ENCODE measurements around the gene TCF4. TPM values are rescaled to one million over a fixed set of nuclear protein-coding genes. Genes with fewer than 3 reads are reported as not detected.

TCF4 gene
- total RNA-seq, 1 experiment from 2014 or later = 2.3 TPM

DNA sequence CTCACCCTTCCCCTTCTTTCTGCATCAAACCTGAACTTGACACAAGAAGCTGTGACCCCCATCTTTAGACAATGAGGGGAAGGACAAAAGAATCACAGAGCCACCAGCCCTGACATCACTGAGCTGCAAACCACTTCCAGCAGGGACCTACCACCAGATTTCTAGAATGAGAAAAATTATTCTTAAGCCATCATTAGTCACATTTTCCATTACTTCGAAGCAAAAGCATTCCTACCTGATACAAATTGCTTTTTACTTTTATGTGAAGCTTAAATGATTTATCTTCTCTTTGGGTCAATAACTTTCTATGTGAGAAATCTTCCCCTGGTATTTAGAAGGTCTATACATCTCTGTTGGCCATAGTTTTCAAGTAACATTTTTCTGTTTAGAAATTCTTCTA, 134.8 kb downstream of the TCF4 start:
- DNase-seq (ENCODE audit: low read depth, low spot score) (no peak), ATAC-seq (no peak)
- Histone ChIP-seq H3K27me3 (ENCODE audit: control insufficient read depth, insufficient read depth, low read length) (no peaks in the 10 kb centered on the region), H3K27ac (ENCODE audit: low read length) (no peak overlapping the region), H3K9me3 (ENCODE audit: control insufficient read depth, insufficient read depth, low read depth, low read length) (no peaks in the 10 kb centered on the region), H3K4me1 (ENCODE audit: control insufficient read depth, insufficient read depth, low read length) (no peaks in the 10 kb centered on the region), H3K4me3 (ENCODE audit: low read depth in 2 of 2, low read length in 2 of 2) (no peak overlapping the region), H3K36me3 (ENCODE audit: control insufficient read depth, insufficient read depth, low read length) (no peaks in the 10 kb centered on the region)
- no TSS peak for BruUV-seq (replicated peaks)
- ChIA-PET POLR2A (no interaction called here), CTCF (no interaction called here)
- in situ Hi-C loops (cut with HindIII; ENCODE audit: low pct_unique_long_range_greater_than_20kb, low sequenced_read_pairs) = no loop called here
- intact Hi-C loops (cut with micrococcal nuclease; ENCODE audit: unreplicated experiment) = no loop called here
- TF ChIP-seq, protein P1, sequence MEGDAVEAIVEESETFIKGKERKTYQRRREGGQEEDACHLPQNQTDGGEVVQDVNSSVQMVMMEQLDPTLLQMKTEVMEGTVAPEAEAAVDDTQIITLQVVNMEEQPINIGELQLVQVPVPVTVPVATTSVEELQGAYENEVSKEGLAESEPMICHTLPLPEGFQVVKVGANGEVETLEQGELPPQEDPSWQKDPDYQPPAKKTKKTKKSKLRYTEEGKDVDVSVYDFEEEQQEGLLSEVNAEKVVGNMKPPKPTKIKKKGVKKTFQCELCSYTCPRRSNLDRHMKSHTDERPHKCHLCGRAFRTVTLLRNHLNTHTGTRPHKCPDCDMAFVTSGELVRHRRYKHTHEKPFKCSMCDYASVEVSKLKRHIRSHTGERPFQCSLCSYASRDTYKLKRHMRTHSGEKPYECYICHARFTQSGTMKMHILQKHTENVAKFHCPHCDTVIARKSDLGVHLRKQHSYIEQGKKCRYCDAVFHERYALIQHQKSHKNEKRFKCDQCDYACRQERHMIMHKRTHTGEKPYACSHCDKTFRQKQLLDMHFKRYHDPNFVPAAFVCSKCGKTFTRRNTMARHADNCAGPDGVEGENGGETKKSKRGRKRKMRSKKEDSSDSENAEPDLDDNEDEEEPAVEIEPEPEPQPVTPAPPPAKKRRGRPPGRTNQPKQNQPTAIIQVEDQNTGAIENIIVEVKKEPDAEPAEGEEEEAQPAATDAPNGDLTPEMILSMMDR (IDR thresholded peaks at IDR 0.05) = no peak
- no peak for TF ChIP-seq TCF7L2 (IDR thresholded peaks at IDR 0.05; ENCODE audit: low read depth, low read length)
- no peak for TF ChIP-seq POLR2AphosphoS5 (IDR thresholded peaks at IDR 0.05; ENCODE audit: low read depth, low read length)
- TF ChIP-seq SIN3A (IDR thresholded peaks at IDR 0.05; ENCODE audit: borderline replicate concordance, insufficient read depth, low read depth, low read length) = no peak
- TF ChIP-seq, protein P2, sequence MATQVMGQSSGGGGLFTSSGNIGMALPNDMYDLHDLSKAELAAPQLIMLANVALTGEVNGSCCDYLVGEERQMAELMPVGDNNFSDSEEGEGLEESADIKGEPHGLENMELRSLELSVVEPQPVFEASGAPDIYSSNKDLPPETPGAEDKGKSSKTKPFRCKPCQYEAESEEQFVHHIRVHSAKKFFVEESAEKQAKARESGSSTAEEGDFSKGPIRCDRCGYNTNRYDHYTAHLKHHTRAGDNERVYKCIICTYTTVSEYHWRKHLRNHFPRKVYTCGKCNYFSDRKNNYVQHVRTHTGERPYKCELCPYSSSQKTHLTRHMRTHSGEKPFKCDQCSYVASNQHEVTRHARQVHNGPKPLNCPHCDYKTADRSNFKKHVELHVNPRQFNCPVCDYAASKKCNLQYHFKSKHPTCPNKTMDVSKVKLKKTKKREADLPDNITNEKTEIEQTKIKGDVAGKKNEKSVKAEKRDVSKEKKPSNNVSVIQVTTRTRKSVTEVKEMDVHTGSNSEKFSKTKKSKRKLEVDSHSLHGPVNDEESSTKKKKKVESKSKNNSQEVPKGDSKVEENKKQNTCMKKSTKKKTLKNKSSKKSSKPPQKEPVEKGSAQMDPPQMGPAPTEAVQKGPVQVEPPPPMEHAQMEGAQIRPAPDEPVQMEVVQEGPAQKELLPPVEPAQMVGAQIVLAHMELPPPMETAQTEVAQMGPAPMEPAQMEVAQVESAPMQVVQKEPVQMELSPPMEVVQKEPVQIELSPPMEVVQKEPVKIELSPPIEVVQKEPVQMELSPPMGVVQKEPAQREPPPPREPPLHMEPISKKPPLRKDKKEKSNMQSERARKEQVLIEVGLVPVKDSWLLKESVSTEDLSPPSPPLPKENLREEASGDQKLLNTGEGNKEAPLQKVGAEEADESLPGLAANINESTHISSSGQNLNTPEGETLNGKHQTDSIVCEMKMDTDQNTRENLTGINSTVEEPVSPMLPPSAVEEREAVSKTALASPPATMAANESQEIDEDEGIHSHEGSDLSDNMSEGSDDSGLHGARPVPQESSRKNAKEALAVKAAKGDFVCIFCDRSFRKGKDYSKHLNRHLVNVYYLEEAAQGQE (IDR thresholded peaks at IDR 0.05; ENCODE audit: insufficient read depth in 1 of 2, low read depth in 2 of 2, low read length in 1 of 2) = no peak

DNA sequence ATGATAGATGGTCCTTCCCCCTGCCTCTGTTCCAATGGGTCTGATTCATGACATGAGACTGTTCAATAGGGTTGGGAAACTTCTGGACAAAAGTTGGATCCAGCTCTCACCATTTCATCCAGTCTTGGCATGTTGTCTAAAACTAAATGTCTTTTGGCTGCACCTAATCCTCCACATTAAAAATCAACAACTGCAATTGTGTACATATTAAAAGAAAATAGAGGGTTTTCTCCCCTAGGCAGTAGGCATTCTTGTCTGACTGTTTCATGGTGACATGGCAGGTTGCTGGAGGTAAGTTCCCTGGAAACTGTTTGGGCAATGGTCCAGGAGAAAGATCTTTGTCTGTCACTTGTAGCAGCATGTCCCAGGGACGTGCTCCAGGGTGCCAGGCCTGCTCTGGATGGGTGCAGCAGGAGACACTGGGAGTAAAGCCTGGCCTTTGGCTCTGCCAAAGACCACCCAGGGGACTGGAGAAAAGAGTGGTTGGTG, 135.8 kb downstream of the TCF4 start:
- TF ChIP-seq, protein P1 (IDR thresholded peaks at IDR 0.05) = no peak
- TF ChIP-seq SIN3A (IDR thresholded peaks at IDR 0.05; ENCODE audit: borderline replicate concordance, insufficient read depth, low read depth, low read length) (no peak), TCF7L2 (IDR thresholded peaks at IDR 0.05; ENCODE audit: low read depth, low read length) (no peak), POLR2AphosphoS5 (IDR thresholded peaks at IDR 0.05; ENCODE audit: low read depth, low read length) (no peak)
- no peak overlapping the region for H3K4me3 ChIP-seq (ENCODE audit: low read depth in 2 of 2, low read length in 2 of 2)
- POLR2A ChIA-PET = no interaction called here
- no peaks in the 10 kb centered on the region for H3K9me3 ChIP-seq (ENCODE audit: control insufficient read depth, insufficient read depth, low read depth, low read length)
- no peak overlapping the region for H3K27ac ChIP-seq (ENCODE audit: low read length)
- BruUV-seq (replicated peaks) = no TSS peak
- no peak for ATAC-seq
- H3K4me1 ChIP-seq (ENCODE audit: control insufficient read depth, insufficient read depth, low read length) = no peaks in the 10 kb centered on the region
- no peaks in the 10 kb centered on the region for H3K36me3 ChIP-seq (ENCODE audit: control insufficient read depth, insufficient read depth, low read length)
- in situ Hi-C loops (cut with HindIII; ENCODE audit: low pct_unique_long_range_greater_than_20kb, low sequenced_read_pairs) (no loop called here), intact Hi-C loops (cut with micrococcal nuclease; ENCODE audit: unreplicated experiment) (no loop called here)
- no peak for DNase-seq (ENCODE audit: low read depth, low spot score)
- CTCF ChIA-PET = no interaction called here
- no peaks in the 10 kb centered on the region for H3K27me3 ChIP-seq (ENCODE audit: control insufficient read depth, insufficient read depth, low read length)

Measured in Panc1 (cell line).